ENCODE measurements around the gene UNCX.

UNCX gene

DNA sequence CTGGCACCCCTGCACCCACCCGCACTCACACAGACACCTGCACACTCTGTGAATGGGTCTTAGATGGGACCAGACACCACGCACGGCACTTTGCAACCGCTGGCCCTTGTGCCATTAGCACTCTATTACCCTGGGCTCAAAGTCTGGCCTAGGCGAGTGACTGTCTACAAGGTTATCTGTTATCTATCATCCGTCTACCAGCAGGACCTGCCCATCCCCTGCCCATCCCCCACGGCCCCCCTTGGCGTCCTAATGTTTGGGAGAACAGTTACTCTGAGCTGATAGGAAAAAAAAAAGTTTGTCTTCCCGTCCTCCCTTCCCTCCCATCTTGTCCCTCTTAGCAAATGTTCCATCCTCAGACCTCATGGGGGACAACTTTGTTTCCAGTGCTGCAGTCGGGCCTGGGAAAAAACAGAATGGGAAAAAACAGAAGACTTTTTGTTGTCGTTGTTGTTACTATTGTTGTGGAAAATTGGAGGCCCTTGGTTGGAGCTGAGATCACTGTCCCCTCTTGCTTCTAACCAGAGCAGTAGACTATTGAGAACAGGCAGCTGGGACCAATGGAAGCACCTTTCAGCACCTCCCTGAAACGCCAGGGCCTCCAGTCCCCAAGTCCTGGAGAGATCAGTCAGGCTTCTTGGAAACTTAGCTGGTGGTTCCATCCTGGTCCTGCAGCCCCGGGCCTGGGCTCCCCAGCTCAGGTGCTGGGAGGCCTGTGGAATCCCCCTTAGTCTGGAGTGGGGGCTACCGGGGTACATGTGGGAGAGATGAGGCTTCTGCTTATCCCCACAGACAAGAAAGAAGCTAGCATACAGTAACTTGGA, 12.2 kb downstream of the UNCX start:
- Histone ChIP-seq H3K4me1 (ENCODE audit: insufficient read depth, low read length, poor library complexity, severe bottlenecking) (no peaks in the 10 kb centered on the region), H3K27me3 (ENCODE audit: insufficient read depth, low read length, poor library complexity, severe bottlenecking) (no peaks in the 10 kb centered on the region)
- TF ChIP-seq EZH2phosphoT487 (IDR thresholded peaks at IDR 0.05; ENCODE audit: borderline replicate concordance) (no peak), CTCF (conservative IDR thresholded peaks at IDR 0.05; ENCODE audit: low read length) (no peak)

GRCh38 chr7:1245524-1246050, 12.9 kb downstream of the UNCX start:
- Histone ChIP-seq H3K4me1 (ENCODE audit: insufficient read depth, low read length, poor library complexity, severe bottlenecking) (no peaks in the 10 kb centered on the region), H3K4me3 (ENCODE audit: low read length, poor library complexity, severe bottlenecking) (no peak overlapping the region), H3K9me3 (ENCODE audit: insufficient read depth, low read depth, low read length) (no peaks in the 10 kb centered on the region), H3F3A (ENCODE audit: low read depth) (no peaks in the 10 kb centered on the region), H3K27me3 (ENCODE audit: insufficient read depth, low read length, poor library complexity, severe bottlenecking) (no peaks in the 10 kb centered on the region), H3K9ac (ENCODE audit: low read depth, low read length, poor library complexity, severe bottlenecking) (no peak overlapping the region), H3K79me2 (ENCODE audit: insufficient read depth, low read length) (no peaks in the 10 kb centered on the region), H3K36me3 (ENCODE audit: insufficient read depth, low read length) (no peaks in the 10 kb centered on the region), H2AFZ (ENCODE audit: low read length) (no peak overlapping the region), H3K4me2 (ENCODE audit: low read depth, low read length, poor library complexity, severe bottlenecking) (no peak overlapping the region), H4K20me1 (ENCODE audit: insufficient read depth, low read length, poor library complexity, severe bottlenecking) (no peaks in the 10 kb centered on the region), H3K9me2 (replicated peaks; ENCODE audit: low read depth, low read length) (no peaks in the 10 kb centered on the region)
- TF ChIP-seq EZH2phosphoT487 (IDR thresholded peaks at IDR 0.05; ENCODE audit: borderline replicate concordance), result no peak
- TF ChIP-seq CTCF (conservative IDR thresholded peaks at IDR 0.05; ENCODE audit: low read length), result no peak

More for the DNA sequence above, 12.2 kb downstream of the UNCX start:
- no peaks in the 10 kb centered on the region for H3K36me3 ChIP-seq (ENCODE audit: insufficient read depth, low read length)
- H4K20me1 ChIP-seq (ENCODE audit: insufficient read depth, low read length, poor library complexity, severe bottlenecking), result no peaks in the 10 kb centered on the region
- no peaks in the 10 kb centered on the region for H3K9me2 ChIP-seq (replicated peaks; ENCODE audit: low read depth, low read length)
- H3K9me3 ChIP-seq (ENCODE audit: insufficient read depth, low read depth, low read length), result no peaks in the 10 kb centered on the region
- H3F3A ChIP-seq (ENCODE audit: low read depth), result no peaks in the 10 kb centered on the region
- no peak overlapping the region for H3K9ac ChIP-seq (ENCODE audit: low read depth, low read length, poor library complexity, severe bottlenecking)
- H2AFZ ChIP-seq (ENCODE audit: low read length), result no peak overlapping the region
- no peaks in the 10 kb centered on the region for H3K79me2 ChIP-seq (ENCODE audit: insufficient read depth, low read length)
- no peak overlapping the region for H3K4me2 ChIP-seq (ENCODE audit: low read depth, low read length, poor library complexity, severe bottlenecking)
- H3K4me3 ChIP-seq (ENCODE audit: low read length, poor library complexity, severe bottlenecking), result no peak overlapping the region

DNA sequence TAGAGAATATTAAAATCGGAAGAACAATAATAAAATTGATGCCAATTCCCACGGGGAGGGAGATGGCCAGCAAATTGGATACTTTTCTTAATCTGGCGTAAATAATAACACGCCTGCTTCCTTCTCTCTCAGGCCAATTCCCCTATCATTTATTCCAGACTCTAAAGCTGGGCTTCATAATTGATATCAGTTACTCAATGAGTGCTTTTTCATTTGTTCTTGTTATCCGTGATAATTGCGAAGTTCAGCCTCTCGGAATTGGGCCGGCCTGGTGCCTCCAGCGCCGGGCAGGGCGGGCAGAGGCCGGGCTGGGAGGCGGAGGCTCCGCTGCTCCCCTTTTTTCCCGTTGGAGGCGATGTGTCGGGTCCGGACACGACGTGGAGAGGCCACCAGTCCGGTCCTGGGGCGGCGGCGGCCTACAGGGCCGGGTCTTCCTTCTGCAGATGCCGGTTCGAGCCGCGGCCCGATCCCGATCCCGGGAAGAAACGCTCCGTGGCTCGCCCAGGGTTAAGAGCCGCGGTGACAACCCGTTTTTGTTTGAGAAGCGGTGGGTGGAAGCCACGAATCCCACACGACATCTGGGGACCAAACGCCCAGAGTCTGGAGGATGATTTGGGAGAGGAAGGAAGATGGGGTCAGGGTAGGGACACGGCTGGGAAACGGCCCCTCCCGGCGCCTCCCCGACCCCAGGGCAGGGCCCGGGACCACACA, 13.6 kb downstream of the UNCX start:
- H3K4me2 ChIP-seq (ENCODE audit: low read depth, low read length, poor library complexity, severe bottlenecking), result no peak overlapping the region
- no peak overlapping the region for H3K4me3 ChIP-seq (ENCODE audit: low read length, poor library complexity, severe bottlenecking)
- no peaks in the 10 kb centered on the region for H3K4me1 ChIP-seq (ENCODE audit: insufficient read depth, low read length, poor library complexity, severe bottlenecking)
- H3F3A ChIP-seq (ENCODE audit: low read depth), result no peaks in the 10 kb centered on the region
- H3K79me2 ChIP-seq (ENCODE audit: insufficient read depth, low read length), result no peaks in the 10 kb centered on the region
- H3K27me3 ChIP-seq (ENCODE audit: insufficient read depth, low read length, poor library complexity, severe bottlenecking), result no peaks in the 10 kb centered on the region
- TF ChIP-seq CTCF (conservative IDR thresholded peaks at IDR 0.05; ENCODE audit: low read length) (no peak), EZH2phosphoT487 (IDR thresholded peaks at IDR 0.05; ENCODE audit: borderline replicate concordance) (no peak)
- H3K9ac ChIP-seq (ENCODE audit: low read depth, low read length, poor library complexity, severe bottlenecking), result no peak overlapping the region
- H3K36me3 ChIP-seq (ENCODE audit: insufficient read depth, low read length), result no peaks in the 10 kb centered on the region
- no peak overlapping the region for H2AFZ ChIP-seq (ENCODE audit: low read length)
- no peaks in the 10 kb centered on the region for H3K9me3 ChIP-seq (ENCODE audit: insufficient read depth, low read depth, low read length)
- H4K20me1 ChIP-seq (ENCODE audit: insufficient read depth, low read length, poor library complexity, severe bottlenecking), result no peaks in the 10 kb centered on the region
- no peaks in the 10 kb centered on the region for H3K9me2 ChIP-seq (replicated peaks; ENCODE audit: low read depth, low read length)
